ENCODE results near the gene SETD1A.
"Not testable (repeated sequence)": the region's sequence is repeated elsewhere in the genome, so short reads cannot be mapped to it uniquely, and the experiment has no call there.

The SETD1A gene

DNA sequence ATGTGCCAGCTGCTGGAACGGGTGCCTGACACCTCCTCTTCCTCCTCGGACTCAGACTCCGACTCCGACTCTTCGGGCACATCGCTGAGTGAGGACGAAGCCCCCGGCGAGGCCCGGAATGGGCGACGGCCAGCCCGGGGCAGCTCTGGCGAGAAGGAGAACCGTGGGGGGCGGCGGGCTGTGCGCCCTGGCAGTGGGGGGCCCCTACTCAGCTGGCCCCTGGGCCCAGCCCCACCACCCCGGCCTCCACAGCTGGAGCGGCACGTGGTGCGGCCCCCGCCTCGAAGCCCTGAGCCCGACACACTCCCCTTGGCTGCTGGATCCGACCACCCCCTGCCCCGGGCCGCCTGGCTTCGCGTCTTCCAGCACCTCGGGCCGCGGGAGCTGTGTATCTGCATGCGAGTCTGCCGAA lies 27.4 kb upstream of the SETD1A start:
- no peak for DNase-seq

DNA sequence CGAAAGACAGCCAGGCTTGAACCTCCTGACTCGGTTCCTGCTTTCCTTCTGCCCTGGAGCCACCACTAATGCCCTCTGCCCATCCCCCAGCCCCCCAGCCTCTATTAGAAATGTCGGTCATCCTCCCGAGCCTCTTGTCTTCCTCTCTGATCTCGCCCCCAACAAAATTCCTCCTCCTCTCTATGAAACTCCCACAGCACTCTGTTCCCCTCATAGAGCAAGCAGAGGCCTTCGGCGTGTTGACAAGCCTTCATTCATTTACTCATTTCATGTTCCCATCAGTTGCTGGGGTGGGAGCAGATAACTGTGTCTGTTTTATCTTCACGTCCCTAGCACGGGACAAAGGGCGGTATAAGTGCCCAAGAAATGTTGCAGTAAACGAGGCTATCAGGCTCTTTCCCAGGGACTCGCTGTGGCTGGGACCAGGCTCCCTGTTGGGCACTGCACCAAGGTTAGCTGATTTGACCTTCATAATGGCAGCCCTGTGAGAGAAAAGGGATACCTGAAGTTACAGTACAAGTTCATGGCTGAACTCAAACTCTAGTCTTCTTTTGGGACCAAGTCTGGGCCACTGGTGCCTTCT lies 26.4 kb upstream of the SETD1A start:
- DNase-seq = no peak

DNA sequence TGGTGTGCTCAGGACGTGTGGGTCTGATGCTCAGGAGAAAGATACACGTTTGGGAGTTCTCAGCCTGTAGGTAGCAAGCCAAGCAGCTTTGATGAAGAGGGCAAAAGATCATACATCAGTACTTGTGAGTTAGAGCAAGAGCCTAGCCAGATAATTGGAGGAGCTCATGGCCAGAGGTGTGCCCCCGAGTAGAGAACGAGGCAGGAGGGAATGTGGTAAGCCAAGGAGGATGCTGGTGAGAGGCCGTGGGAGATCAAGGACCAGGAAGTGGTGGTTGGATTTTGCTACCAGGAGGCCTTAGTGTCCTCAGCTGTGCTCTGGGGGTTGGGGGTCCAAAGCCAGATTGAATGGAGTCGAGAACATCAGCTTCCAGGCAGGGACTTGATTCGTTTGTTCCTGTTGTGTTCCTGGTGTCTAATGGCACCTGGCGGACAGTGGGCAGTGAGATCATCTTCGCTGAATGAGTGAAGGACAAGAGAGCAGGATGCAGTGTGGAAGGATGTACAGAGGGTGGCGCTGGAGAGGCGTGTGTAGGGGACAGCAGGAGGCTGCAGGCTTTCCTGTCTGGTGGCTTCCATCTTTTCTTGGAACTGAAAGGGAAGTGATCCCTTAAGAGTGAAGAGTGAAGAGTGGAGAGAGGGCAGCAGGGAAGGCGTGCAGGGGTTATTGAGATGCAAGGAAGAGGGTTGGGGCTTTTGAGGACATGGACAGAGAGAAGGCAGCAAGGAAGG lies 22.6 kb upstream of the SETD1A start:
- DNase-seq = peak; percentile 58 to 65

DNA sequence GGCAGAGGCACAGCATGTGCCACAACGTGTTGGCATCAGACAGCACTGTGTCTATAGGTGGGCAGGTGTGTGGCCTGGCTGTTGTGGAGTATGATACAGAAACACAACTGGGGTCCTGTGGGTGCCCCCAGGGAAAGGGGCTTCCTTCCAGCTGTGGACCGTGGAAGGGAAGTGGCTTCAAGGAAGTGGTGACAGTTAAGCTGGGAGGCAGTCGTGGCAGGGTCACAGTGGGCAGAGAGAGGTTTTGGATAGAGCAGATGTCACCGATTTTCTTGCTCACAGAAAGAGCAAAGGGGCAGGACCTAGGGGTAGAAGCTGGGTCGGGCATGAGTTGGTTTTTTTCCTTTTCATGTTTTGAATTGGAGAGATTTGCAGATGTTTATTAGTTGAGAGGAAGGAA lies 19.9 kb upstream of the SETD1A start:
- no peak for DNase-seq

DNA sequence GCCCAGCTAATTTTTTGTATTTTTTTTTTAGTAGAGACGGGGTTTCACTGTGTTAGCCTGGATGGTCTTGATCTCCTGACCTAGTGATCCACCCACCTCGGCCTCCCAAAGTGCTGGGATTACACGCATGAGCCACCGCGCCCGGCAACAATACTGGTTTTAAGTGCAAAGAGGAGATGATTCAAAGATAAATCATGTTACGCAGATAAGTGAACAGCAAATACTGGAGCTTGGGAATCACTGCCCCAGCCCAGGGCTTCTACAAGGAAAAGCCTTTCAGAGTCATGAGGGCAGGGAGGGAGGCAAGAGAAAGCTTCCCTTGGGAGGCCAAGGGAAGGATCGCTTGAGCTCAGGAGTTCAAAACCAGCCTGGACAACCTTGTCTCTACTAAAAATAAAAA lies 18.0 kb upstream of the SETD1A start:
- not testable (repeated sequence) for DNase-seq

DNA sequence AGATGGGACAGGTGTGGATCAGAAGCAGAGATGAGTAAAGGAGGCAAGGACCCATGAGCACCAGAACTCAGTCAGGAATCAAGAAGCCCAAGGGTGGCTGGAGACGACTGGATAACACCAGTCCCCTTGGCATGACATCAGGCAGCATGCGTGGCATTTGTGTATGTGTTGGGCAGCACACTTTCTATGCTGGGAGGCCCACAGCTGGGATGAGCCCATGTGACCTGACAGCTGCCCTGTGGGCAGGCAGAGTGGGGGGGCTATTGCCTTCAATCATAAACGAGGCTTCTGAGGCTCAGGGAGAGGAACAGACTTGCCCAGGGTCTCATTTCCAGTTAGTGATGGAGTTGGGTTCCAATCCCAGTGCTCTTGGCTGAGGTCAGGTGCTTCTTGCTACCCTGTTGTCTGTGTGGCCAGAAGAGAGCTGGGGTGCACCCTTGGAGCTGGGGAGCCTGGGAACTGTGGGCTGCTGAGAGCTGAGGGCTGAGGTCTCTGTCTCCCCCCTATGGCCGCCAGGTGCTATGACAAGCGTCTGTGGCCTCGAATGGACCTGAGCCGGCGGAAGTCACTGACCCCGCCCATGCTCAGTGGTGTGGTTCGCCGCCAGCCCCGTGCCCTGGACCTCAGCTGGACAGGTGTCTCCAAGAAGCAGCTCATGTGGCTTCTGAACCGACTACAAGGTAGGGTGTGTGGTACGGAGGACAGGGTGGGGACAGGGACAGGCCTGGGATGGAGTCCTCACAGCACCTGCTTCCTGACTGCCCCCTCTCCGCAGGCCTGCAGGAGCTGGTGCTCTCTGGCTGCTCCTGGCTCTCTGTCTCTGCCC lies 15.7 kb upstream of the SETD1A start:
- DNase-seq = peak; percentile 64 to 79

DNA sequence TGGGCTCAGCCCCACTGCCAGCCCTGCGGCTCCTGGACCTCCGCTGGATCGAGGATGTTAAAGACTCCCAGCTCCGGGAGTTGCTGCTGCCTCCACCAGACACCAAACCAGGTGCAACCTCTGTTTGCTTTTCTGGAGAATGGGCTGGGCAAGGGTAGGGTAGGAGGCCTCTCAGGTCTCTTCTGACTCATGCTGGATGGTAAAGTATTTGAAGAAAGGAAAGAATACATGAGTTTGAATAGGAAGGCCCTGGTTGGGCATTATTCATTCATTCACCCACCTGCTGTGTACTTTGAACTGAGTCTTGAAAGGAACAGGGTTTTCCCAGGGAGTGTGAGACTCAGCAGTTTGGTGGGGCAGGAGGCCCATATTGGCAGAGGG lies 15.1 kb upstream of the SETD1A start:
- no peak for DNase-seq

DNA sequence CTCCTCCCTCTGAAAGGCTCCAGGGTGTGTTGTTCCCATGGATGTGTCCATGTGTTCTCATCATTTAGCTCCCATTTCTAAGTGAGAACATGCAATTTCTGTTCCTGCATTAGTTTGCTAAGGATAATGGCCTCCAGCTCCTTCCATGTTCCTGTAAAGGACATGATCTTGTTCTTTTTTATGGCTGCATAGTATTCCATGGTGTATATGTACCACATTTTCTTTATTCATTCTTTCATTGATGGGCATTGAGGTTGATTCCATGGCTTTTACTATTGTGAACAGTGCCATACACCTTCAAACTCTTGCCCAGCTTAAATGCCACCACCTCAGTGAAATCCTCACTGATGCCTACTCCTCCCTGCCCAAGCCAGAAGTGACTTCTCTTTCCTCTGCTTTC lies 13.2 kb upstream of the SETD1A start:
- no peak for DNase-seq

DNA sequence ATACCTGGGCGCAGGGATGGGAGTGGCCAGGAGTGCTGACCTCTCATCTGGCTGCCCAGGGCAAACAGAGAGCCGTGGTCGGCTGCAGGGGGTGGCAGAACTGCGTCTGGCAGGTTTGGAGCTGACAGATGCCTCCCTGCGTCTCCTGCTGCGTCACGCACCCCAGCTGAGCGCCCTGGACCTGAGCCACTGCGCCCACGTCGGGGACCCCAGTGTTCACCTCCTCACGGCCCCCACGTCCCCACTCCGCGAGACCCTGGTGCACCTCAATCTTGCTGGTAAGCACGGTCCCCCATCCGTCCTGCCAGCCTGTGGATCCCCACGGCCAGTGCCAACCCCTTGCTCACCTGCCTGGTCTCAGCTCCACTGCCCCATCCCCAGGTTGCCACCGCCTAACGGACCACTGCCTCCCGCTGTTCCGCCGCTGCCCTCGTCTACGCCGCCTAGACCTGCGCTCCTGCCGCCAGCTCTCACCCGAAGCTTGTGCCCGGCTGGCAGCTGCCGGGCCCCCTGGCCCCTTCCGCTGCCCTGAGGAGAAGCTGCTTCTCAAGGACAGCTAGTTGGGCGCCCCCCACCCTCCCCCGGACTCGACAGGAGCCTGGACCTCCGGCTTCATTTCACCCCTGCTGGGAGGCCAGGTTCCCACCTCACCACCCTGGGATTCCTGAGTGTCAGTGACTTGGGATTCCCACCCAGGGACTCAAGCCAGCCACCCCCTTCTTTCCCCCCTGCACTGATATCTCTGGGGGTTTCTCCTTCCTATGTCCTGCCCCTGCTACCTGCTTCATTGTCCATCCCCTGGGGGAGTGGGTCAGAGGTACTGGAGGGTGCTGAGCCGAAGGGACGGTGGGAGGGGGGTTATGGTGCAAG lies 10.6 kb upstream of the SETD1A start:
- no peak for DNase-seq

DNA sequence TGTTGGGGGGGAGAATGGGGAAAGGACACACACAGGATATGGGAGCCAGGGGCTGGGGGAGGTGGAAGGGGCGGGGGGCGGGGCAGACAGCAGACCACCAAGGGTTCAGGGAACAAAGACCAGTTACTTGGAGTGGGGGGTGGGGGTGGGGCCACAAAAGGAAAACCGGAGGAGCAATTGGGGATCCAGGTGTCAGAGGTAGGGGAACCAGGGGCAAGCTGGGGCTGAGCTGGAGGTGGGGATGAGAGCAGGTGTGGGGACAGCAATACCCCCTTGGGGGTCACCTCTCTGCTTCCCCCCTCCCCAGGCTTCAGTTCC lies 10.1 kb upstream of the SETD1A start:
- no peak for DNase-seq

DNA sequence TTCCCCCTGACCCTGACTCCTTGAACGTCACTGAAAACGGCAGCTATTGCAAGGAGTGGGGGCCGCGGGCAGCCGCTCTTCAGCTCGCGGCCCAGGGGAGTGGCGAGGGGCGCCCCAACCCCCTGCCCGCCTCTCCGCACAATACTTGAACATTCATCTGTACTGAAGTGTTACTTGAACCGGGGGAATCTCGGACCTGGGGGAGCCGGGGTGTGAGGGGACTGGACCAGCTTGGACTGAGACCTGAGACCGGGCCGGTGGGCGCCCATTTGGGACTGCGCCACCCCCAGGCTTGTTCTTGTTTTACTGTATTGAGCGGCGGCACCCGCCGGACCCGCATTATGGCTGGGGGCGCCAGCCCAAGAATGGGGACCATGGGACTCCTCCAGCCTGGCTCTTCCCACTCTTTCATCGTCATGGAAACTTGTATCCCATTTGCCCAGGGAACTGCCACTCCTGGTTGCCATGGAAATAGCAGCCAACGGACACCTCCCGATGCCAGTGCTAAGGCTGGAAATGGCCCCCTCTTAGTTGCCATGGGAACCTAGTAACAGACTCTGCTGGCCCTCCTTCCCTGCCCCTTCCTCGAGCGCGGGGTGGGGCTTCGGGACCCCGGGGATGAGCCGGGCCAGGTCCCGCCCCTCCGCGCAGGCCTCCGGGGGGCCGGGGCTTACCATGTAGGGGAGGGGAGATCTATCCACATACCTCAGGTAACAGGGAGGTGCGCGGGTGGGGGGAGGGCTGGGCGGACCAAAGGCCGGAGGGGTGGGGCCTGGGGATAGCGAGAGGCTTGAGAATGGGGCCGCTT lies 9.5 kb upstream of the SETD1A start:
- DNase-seq = peak; percentile 58 to 74

DNA sequence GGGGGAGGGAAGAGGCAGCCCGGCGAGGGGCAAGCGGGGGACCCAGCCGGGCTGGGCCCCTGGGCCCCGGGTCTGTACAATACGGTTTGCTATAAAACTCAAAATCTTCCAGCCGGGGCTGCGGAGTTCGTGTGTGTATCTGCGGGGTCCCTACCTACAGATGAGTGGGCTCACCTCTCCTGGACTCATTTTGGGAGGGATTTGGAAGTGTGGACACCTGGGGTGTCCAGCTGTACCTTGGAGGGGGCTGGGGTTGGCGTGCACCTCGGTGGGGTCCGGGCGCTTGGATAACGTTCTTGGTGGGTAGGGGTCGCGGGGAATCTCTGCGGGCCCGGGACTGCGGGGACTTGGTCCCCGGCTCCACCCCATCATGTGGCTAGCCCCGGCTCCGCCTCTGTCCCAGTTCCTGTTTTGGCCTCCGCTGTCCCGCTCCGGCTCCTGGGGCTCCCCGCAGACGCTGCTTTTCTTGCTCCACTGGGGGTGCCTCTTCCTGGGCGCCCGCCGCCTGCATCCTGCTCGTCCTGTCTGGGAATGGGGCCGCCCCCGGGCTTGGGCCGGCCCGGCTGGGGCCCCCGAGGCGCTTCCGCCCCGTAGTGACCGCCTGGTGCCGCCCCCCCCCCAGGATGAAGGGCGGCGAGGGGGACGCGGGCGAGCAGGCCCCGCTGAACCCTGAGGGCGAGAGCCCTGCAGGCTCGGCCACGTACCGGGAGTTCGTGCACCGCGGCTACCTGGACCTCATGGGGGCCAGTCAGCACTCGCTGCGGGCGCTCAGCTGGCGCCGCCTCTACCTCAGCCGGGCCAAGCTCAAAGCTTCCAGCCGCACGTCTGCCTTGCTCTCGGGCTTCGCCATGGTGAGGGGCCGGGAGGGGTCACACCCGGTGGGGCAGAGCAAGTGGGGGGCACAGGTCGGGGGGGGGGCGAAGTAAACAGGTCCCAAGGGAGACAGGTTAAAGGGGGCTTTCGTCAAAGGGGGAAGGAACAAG lies 8.6 kb upstream of the SETD1A start, which contains the start of gene ORAI3:
TSS of gene ORAI3 (plus strand) at position 402 of the 983 bp plus-strand sequence. CDS start at position 624, 222 bp downstream.
- peak; percentile 11 to 37 for DNase-seq

DNA sequence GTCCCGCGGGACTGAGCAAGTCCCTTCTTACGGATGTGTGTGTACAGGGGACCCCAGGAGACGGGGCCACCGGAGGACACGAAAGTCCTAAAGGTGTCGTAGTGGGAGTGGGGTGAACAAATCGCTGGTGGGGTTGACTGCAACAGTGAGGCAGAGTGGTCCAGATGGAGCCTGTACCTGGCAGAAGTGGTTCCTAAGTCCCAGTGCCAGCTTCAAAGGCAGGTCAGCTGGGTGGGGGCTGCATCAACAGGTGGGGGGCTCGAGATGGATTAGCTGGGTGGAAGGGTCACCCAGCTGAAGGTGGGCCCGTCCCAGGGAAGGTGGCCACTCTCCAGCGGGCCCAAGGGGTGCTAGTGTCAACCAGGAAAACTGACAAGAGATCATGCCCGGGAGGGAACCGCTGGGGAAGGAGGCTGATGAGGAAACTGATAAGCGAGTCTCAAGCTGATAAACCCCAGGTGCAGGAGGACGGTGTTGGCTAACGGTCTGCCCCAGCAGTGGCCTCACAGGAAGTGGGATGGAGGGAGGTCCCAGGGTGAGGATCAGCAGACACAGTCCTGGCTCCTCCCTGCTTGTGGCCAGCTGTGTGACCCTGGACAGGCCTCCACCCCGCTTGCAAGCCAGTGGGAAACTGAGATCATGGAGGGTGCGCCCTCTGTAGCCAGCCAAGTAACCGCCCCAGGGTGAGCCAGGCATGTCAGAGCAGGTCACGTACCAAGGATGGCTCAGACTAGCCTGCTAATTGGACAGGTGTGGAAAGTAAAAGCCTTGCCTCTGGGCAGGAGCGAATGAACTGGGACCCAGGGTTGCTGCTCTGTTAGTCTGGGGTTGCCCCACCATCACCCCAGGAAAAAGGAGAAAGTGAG lies 7.7 kb upstream of the SETD1A start:
- peak; percentile 54 to 73 for DNase-seq

DNA sequence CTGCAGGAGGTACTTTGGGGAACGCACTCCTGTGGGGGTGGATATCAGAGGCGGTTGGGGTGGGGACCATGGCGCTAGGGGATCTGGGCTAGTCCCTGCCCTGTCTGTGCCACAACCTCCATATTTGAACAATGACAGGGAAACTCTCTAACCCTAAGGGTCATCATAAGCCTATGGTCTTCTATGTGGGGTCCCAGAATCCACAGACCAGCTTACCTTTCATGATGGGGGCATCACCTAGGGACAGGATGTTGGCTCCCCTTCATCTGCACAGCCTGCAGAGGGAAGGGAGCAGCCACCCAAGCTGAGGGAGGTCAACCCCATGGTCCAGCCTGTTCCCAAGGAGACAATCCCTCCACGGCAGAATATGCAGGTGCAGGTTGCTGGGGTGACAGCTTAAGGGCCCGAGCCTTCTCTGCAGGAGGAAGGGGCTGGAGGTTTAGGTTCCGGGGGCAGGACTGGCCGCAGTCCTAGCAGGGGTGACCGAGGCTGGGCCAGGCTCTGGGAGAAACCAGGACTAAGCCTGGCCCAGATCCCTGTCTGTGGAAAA lies 7.0 kb upstream of the SETD1A start:
- no peak for DNase-seq

DNA sequence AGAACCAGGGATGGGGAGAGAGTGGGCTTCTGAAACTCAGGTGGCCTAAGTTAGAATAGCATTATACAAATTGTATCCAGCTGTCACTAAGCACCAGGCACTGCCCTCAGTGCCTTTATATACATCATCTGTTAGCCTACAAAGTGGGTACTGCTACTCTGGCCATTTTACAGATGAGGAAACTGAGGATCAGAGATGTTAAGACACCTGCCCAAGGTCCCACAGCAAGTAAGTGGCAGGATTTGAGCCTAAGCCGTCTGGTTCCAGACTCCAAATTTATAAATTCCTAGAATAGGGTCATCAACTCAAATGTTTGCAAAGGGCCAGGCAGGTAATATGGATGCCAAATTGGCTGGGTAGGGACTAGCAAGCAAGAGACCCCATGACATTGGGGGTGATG lies 6.4 kb upstream of the SETD1A start:
- no peak for DNase-seq

DNA sequence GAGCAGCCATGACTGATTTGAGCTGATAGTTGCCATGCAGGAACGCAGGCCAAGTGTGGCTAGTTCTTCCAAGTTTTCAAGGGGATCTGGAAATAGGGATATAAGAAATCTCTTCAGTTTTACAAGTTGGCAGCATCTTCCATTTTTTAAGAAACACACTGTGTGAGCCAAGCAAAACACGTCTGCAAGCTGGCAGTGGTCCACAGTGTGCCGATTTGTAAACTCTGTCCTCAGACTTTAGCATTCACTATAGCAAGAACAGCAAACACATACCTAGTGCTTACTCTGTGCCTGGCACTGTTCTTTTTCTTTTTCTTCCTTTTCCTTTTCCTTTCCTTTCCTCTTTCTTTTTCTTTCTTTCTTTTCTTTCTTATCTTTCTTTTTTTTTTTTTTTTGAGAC lies 5.8 kb upstream of the SETD1A start:
- DNase-seq = no peak

DNA sequence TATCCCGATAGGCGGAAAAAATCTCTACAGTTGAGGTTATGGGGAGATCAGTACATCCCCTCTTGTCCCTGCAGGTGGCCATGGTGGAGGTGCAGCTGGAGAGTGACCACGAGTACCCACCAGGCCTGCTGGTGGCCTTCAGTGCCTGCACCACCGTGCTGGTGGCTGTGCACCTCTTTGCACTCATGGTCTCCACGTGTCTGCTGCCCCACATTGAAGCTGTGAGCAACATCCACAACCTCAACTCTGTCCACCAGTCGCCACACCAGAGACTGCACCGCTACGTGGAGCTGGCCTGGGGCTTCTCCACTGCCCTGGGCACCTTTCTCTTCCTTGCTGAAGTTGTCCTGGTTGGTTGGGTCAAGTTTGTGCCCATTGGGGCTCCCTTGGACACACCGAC lies 4.4 kb upstream of the SETD1A start:
- DNase-seq = no peak

DNA sequence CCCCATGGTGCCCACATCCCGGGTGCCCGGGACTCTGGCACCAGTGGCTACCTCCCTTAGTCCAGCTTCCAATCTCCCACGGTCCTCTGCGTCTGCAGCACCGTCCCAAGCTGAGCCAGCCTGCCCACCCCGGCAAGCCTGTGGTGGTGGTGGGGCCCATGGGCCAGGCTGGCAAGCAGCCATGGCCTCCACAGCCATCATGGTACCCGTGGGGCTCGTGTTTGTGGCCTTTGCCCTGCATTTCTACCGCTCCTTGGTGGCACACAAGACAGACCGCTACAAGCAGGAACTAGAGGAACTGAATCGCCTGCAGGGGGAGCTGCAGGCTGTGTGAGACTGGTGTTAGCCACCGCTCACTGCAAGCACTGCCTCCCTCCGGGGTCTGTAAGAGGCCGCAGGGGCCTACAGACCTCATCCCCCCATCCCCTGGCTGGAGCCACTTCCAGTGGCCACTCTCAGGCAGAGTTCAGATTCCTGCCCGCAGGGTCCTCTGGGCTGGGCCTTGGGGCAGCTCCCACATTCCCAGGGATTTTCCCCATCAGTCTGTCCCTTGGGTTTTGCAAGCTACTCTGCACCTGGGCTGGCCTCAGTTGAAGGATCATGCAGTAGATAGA lies 3.9 kb upstream of the SETD1A start:
- peak; percentile 87 to 89 for DNase-seq

DNA sequence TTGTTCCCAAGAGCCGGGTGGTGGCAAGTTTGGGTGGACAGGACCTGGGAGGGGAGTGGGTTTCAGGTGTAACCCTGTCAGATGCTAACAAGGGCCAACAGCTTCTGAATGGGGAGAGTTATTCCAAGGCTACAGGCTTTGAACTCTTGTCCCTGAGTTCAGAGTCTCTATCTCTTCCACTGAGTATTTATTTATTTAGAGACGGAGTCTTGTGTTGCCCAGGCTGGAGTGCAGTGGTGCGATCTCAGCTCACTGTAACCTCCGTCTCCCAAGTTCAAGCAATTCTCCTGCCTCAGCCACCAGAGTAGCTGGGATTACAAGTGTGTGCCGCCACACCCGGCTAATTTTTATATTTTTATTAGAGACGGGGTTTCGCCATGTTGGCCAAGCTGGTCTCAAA lies 2.6 kb upstream of the SETD1A start:
- no peak for DNase-seq

Measured in SHP77 (cell line).